HUES6 (cell line): ENCODE measurements around the gene MDC1.
A peak's percentile ranks its signal among the peaks of the same experiment; 100 is the strongest.
"Not testable (repeated sequence)": the region's sequence is repeated elsewhere in the genome, so short reads cannot be mapped to it uniquely, and the experiment has no call there.

Experiments
- H3K27ac ChIP-seq: 2 replicates; pipeline ENCODE4 v1.7.0; 2013; ENCODE audit warnings: low read depth, mild to moderate bottlenecking, low read length, inconsistent platforms
- H3K27me3 ChIP-seq: 2 replicates; pipeline ENCODE4 v1.6.1; 2013; ENCODE audit warnings: low read length; ENCODE audit not compliant: control insufficient read depth, insufficient read depth
- H3K36me3 ChIP-seq: 2 replicates; pipeline ENCODE4 v1.6.1; 2013; ENCODE audit warnings: low read length; ENCODE audit not compliant: control insufficient read depth, insufficient read depth
- H3K4me1 ChIP-seq: 2 replicates; pipeline ENCODE4 v1.6.1; 2013; ENCODE audit warnings: low read length; ENCODE audit not compliant: control insufficient read depth, insufficient read depth
- H3K4me3 ChIP-seq: 2 replicates; pipeline ENCODE4 v1.5.1; 2013; ENCODE audit warnings: low read depth, low read length
- H3K9ac ChIP-seq: one replicate; pipeline ENCODE4 v1.6.1; 2013; ENCODE audit warnings: mild to moderate bottlenecking, low read length
- H3K9me3 ChIP-seq: 2 replicates; pipeline ENCODE4 v1.6.1; 2013; ENCODE audit warnings: low read depth, low read length; ENCODE audit not compliant: control insufficient read depth, insufficient read depth

Gene MDC1

GRCh38 chr6:30683183-30683979 is 33.7 kb downstream of the MDC1 start:
- peak overlapping the region; percentile 61 for H3K4me3 ChIP-seq
- H3K9ac ChIP-seq: peak overlapping the region; percentile 72
- peaks cover 55% of the 10 kb centered on the region for H3K4me1 ChIP-seq
- peaks cover 3% of the 10 kb centered on the region; the same call in 1 of the 2 replicates for H3K36me3 ChIP-seq
- peak overlapping the region; percentile 35; the same call in 1 of the 2 replicates for H3K27ac ChIP-seq
- H3K9me3 ChIP-seq: no peaks in the 10 kb centered on the region
- no peaks in the 10 kb centered on the region for H3K27me3 ChIP-seq

- peaks cover 48% of the 10 kb centered on the region for H3K4me1 ChIP-seq
- H3K9me3 ChIP-seq: no peaks in the 10 kb centered on the region
- H3K36me3 ChIP-seq: peaks cover 8% of the 10 kb centered on the region
- H3K27ac ChIP-seq: peak overlapping the region; percentile 35; the same call in 1 of the 2 replicates
- no peaks in the 10 kb centered on the region for H3K27me3 ChIP-seq
- H3K9ac ChIP-seq: peak overlapping the region; percentile 72
- peak overlapping the region; percentile 61 for H3K4me3 ChIP-seq
These were observed 34.7 kb downstream of the MDC1 start for GRCh38 chr6:30682143-30683117.

GRCh38 chr6:30681766-30682142 is 35.3 kb downstream of the MDC1 start:
- Histone ChIP-seq H3K36me3 (peaks cover 15% of the 10 kb centered on the region), H3K27ac (peak overlapping the region; percentile 35; the same call in 1 of the 2 replicates), H3K9me3 (no peaks in the 10 kb centered on the region), H3K27me3 (no peaks in the 10 kb centered on the region), H3K4me1 (peaks cover 48% of the 10 kb centered on the region), H3K4me3 (no peak overlapping the region), H3K9ac (no peak overlapping the region)

- H3K9ac ChIP-seq: no peak overlapping the region
- H3K4me1 ChIP-seq: peaks cover 37% of the 10 kb centered on the region
- no peaks in the 10 kb centered on the region for H3K27me3 ChIP-seq
- peak overlapping the region; percentile 26; the same call in 1 of the 2 replicates for H3K4me3 ChIP-seq
- H3K36me3 ChIP-seq: peaks cover 24% of the 10 kb centered on the region
- H3K27ac ChIP-seq: no peak overlapping the region
- H3K9me3 ChIP-seq: no peaks in the 10 kb centered on the region
These were observed 37.1 kb downstream of the MDC1 start for GRCh38 chr6:30679765-30680535.

GRCh38 chr6:30678964-30679726 is 37.9 kb downstream of the MDC1 start:
- Histone ChIP-seq H3K27me3 (no peaks in the 10 kb centered on the region), H3K4me3 (peak overlapping the region; percentile 47), H3K36me3 (peaks cover 24% of the 10 kb centered on the region), H3K9me3 (no peaks in the 10 kb centered on the region), H3K9ac (no peak overlapping the region), H3K4me1 (peaks cover 32% of the 10 kb centered on the region), H3K27ac (no peak overlapping the region)

GRCh38 chr6:30676660-30677285 is 40.3 kb downstream of the MDC1 start:
- Histone ChIP-seq H3K9me3 (no peaks in the 10 kb centered on the region), H3K36me3 (peaks cover 24% of the 10 kb centered on the region), H3K4me3 (no peak overlapping the region), H3K27ac (no peak overlapping the region), H3K4me1 (peaks cover 13% of the 10 kb centered on the region), H3K27me3 (no peaks in the 10 kb centered on the region), H3K9ac (no peak overlapping the region)

GRCh38 chr6:30672445-30673253 is 44.4 kb downstream of the MDC1 start, which contains the start of gene DHX16:
Gene DHX16, minus strand, starts transcription at chr6:30673006. Its CDS starts 165 bp downstream, at chr6:30672841.
- H3K9ac ChIP-seq: peak within 1 kb of the TSS; percentile 89
- H3K27ac ChIP-seq: peak within 1 kb of the TSS; percentile 39; the same call in 1 of the 2 replicates
- no peaks in the 10 kb centered on the region for H3K9me3 ChIP-seq
- peaks cover 39% of the 10 kb centered on the region for H3K36me3 ChIP-seq
- H3K27me3 ChIP-seq: no peaks in the 10 kb centered on the region
- H3K4me1 ChIP-seq: no peaks in the 10 kb centered on the region
- H3K4me3 ChIP-seq: peak within 1 kb of the TSS; percentile 94

GRCh38 chr6:30670760-30671527 is 46.1 kb downstream of the MDC1 start:
- Histone ChIP-seq H3K9me3 (no peaks in the 10 kb centered on the region), H3K27me3 (no peaks in the 10 kb centered on the region), H3K4me1 (no peaks in the 10 kb centered on the region), H3K27ac (no peak overlapping the region), H3K4me3 (no peak overlapping the region; the same call in 1 of the 2 replicates), H3K36me3 (peaks cover 32% of the 10 kb centered on the region), H3K9ac (no peak overlapping the region)

- H3K27me3 ChIP-seq, H3K4me1 ChIP-seq, H3K9ac ChIP-seq, H3K4me3 ChIP-seq, H3K27ac ChIP-seq, H3K9me3 ChIP-seq: not testable (repeated sequence)
- H3K36me3 ChIP-seq: peaks cover 70% of the 10 kb centered on the region
These were observed 50.8 kb downstream of the MDC1 start for GRCh38 chr6:30666300-30666699.
